Jurkat, Clone E6-1 (cell line): ENCODE measurements around the gene CDK17. TPM values are rescaled to one million over a fixed set of nuclear protein-coding genes. Genes with fewer than 3 reads are reported as not detected.
"Not testable (repeated sequence)": the region's sequence is repeated elsewhere in the genome, so short reads cannot be mapped to it uniquely, and the experiment has no call there.

Experiments used
- DNase-seq: peaks from one replicate; pipeline ENCODE4 v3.0.0-alpha.2; 2011; ENCODE audit warnings: low read depth, low spot score
- H3K4me3 ChIP-seq: 2 replicates; pipeline ENCODE4 v1.5.1; 2011; ENCODE audit warnings: mild to moderate bottlenecking, low read length, control low read depth, moderate library complexity
- polyA plus RNA-seq: library from polyadenylated mRNA; unstranded; fragments of >200 nt; gene quantifications from one replicate; pipeline ENCODE4 v1.2.1, GENCODE V29; 2012; ENCODE audit warnings: missing spikeins; ENCODE audit not compliant: insufficient read length, insufficient read depth

CDK17 gene
- 14.6 TPM for polyA plus RNA-seq

DNA sequence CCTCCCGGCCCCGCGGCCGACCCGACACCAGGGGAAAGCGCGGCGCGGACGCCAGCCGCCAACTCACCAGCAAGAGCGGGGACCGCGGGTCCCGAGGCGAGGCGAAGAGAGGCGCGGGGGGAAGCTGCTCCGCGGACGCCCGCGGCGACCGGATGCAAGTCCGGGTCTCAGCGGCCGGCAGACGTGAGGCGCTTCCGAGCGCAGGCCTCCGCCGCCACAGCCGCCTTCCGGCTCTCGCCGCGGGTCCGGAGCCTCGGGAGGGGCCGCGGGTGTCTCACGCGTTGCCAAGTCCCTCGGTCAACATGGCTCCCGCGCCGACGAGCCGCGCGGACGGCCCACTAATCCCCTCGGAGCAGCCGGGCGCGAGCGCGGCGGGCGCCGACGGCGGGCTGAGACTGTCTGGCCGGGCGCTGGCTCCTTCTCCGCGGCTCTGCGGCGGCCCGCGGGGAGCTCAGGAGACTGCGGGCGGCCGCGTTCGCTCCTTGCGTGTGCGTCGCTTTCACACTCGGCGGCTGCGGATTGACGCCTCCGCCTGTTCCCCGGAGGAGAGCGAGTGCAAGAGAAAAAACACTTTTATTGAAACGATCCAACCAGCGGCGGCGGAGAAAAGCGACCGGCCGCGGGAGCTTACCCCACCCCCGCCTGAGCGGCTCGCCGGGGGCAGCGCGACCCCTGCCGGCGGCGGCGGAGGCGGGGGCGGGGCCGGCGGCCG is at the start of gene CDK17:
Gene CDK17, minus strand, starts transcription at position 521 of the 712 bp plus-strand sequence. CDS start 65,603 bp downstream, outside the sequence.
- DNase-seq, result peak; percentile 87
- H3K4me3 ChIP-seq, result peak within 1 kb of the TSS; percentile 83

GRCh38 chr12:96448300-96448699 is 48.1 kb upstream of the CDK17 start:
- H3K4me3 ChIP-seq, result no peak overlapping the region
- DNase-seq, result no peak

GRCh38 chr12:96447256-96447655 is 47.0 kb upstream of the CDK17 start:
- no peak for DNase-seq
- H3K4me3 ChIP-seq, result no peak overlapping the region

- peak; percentile 92 for DNase-seq
- H3K4me3 ChIP-seq, result peak overlapping the region; percentile 18
These were observed 45.7 kb upstream of the CDK17 start for GRCh38 chr12:96445691-96446583.

GRCh38 chr12:96444399-96444798 is 44.2 kb upstream of the CDK17 start:
- H3K4me3 ChIP-seq, result no peak overlapping the region
- DNase-seq, result no peak

DNA sequence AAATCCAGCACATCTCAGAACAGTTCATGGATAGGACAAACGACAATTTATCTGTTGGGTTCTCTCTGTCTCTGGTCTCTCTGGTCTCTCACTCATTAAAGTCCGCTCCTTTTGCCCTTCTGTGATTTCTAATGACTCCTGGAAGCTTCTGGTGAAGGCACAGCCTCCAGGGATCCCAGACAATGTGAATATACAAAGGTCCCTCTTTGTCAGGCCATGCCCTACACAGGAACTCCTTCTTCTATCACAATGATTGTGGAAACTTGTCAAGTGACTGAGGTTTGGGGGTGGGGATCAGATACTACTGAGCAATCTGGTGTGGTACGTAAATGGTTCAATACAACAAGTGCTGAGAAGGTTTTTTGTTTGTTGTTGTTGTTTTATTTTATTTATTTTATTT is 42.7 kb upstream of the CDK17 start:
- no peak overlapping the region for H3K4me3 ChIP-seq

DNA sequence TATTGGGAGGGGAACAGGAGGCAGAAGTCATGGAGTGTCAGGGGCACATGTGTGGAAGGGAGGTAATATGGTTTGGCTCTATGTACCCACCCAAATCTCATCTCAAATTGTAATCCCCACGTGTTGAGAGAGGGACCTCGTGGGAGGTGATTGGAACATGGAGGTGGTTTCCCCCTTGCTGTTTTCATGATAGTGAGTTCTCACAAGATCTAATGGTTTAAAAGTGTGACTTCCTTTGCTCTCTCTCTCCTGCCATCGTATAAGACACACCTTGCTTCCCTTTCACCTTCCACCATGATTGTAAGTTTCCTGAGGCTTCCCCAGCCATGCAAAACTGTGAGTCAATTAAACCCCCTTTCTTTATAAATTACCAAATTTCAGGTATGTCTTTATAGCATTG is 41.6 kb upstream of the CDK17 start:
- no peak overlapping the region for H3K4me3 ChIP-seq
- DNase-seq, result no peak

More for the DNA sequence above, 42.7 kb upstream of the CDK17 start:
- no peak for DNase-seq

- DNase-seq, result no peak
- H3K4me3 ChIP-seq, result no peak overlapping the region
These were observed 38.1 kb upstream of the CDK17 start for GRCh38 chr12:96438330-96438729.

DNA sequence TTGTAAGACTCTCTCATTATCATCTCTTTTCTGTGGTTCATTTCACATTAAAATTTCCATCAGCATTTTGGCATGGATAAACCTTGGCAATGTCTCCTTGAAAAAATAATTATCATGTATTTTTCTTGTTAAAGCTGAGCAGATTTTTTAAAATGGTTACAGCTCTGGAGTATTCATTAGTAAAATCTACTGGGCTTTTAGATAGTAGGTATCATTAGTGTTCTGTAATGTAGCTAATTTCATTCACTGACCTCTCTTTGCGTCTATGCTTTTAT is 36.9 kb upstream of the CDK17 start:
- no peak overlapping the region for H3K4me3 ChIP-seq
- DNase-seq, result no peak

GRCh38 chr12:96436366-96437170 is 36.3 kb upstream of the CDK17 start:
- DNase-seq, result no peak
- H3K4me3 ChIP-seq, result no peak overlapping the region

GRCh38 chr12:96434107-96434506 is 33.9 kb upstream of the CDK17 start:
- H3K4me3 ChIP-seq, result no peak overlapping the region; the same call in 1 of the 2 replicates
- peak; percentile 98 for DNase-seq

GRCh38 chr12:96432496-96433321 is 32.5 kb upstream of the CDK17 start:
- not testable (repeated sequence) for H3K4me3 ChIP-seq, DNase-seq

- H3K4me3 ChIP-seq, result no peak overlapping the region
- DNase-seq, result no peak
These were observed 30.8 kb upstream of the CDK17 start for GRCh38 chr12:96431067-96431466.

DNA sequence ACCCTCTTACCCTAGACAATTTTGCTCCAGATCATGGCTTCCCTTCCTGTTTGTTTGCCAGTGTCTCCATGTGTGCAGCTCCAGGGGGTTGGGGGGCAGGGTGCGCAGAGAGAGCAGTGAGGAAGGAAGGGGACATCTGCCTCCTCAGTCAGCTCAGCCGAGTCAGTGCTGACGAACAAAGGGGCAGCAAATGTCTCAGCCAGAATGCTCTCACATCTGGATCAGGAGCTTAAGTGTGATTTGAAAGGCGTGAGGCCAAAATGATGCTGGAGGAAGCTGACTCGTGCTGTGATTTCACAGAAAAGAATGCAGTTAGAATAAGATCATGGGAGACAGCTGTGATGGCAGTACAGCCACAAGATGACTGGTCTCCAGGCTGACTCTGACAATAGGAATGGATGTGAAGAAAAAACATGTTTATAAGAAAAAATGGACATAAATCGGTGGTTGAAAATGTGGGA is 27.1 kb upstream of the CDK17 start:
- no peak overlapping the region for H3K4me3 ChIP-seq
- no peak for DNase-seq

DNA sequence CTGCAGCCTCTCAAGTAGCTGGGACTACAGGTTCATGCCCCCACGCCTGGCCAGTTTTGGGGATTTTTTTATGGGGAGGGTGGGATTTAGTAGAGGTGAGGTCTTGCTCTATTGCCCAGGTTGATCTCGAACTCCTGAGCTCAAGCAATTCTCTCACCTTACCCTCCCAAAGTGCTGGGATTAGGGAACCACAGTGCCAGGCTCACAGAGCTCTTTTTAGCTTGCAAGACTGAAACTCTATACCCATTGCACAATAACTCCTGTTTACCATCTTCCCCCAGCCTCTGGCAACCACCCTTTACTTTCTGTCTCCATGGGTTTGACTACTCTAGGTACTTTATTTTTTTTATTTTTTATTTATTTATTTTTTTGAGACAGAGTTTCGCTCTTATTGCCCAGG is 25.7 kb upstream of the CDK17 start:
- H3K4me3 ChIP-seq, result no peak overlapping the region
- no peak for DNase-seq

DNA sequence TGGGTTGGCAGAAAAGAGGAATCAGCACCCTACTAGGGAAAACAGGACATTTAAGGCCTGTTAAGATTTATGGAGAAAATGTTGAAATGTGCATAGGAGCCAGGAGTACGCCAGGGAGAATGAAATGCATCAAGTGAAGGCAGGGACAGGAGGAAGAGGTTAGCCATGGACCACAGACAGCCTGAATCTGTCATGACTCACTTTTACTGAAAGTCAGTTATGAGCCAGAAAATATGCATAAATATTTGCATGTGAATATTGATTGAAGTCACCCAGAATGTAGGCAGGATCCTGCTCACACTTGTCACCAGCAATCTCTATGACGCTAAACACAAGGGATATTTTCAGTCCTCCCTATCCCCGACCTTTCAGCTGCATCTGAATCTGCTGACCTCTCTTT is 25.1 kb upstream of the CDK17 start:
- no peak overlapping the region for H3K4me3 ChIP-seq
- no peak for DNase-seq

GRCh38 chr12:96424601-96425000 is 24.4 kb upstream of the CDK17 start:
- DNase-seq, result no peak
- H3K4me3 ChIP-seq, result no peak overlapping the region

DNA sequence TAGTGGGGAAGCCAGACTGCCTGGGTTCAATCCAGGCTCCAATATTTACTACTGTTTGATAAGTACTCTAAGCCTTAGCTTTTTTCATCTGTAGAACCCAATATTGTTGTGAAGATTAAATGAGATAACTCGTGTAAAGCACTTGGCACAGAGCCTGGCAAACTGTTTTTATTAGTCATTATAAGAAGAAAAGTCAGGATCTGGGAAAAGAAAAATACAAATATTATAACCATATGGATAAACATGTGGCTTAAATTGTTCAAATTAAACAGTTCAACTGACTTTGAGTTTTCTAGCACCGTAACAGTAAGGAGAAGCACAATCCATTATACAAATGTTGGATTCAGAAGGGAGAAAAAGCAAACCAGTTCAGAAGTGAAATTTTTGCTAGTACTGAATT is 22.0 kb upstream of the CDK17 start:
- H3K4me3 ChIP-seq, result no peak overlapping the region
- DNase-seq, result no peak

DNA sequence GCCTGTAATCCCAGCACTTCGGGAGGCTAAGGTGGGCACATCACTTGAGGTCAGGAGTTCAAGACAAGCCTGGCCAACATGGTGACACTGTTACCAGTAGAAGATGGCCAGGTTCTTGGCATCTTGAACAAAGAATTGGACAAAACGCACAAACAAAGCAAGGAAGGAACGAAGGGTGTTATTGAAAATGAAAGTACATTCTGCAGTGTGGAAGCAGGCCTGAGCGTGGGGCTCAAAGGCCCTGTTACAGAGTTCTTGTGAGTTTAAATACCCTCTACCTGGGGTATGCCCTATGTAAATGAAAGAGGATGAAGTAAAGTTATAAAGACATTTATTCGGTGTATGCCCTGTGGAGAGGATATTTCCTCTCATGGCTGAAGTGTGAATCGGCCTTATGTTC is 20.8 kb upstream of the CDK17 start:
- no peak overlapping the region for H3K4me3 ChIP-seq
- no peak for DNase-seq
